ENCODE results near the gene NSD1. TPM values are rescaled to one million over a fixed set of nuclear protein-coding genes. Genes with fewer than 3 reads are reported as not detected.

The NSD1 gene
- total and polyA plus RNA-seq, 10 of the 15 experiments (the other 5 are each of a cell fraction or from before 2014, with no cell fraction given): 7.0 to 57.9 (median 30.4) TPM

DNA sequence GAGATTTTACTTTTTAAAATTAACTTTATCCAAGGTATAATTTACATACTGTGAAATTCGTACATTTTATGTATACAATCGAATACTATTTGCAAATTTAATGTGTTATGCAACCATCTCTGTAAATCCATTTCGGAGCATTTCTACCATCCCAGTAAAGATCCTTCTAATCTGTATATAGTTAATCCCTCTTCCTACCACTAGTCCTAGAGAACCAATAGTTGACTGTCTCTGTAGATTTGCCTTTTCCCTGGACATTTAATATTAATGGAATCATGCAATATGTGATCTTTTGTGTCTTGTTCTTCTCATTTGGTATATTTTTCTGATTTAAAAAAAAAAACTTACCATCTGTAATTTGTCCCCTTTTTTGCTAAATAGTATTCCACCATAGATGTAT lies 95.2 kb downstream of the NSD1 start (continued):
- TF ChIP-seq, protein P1, sequence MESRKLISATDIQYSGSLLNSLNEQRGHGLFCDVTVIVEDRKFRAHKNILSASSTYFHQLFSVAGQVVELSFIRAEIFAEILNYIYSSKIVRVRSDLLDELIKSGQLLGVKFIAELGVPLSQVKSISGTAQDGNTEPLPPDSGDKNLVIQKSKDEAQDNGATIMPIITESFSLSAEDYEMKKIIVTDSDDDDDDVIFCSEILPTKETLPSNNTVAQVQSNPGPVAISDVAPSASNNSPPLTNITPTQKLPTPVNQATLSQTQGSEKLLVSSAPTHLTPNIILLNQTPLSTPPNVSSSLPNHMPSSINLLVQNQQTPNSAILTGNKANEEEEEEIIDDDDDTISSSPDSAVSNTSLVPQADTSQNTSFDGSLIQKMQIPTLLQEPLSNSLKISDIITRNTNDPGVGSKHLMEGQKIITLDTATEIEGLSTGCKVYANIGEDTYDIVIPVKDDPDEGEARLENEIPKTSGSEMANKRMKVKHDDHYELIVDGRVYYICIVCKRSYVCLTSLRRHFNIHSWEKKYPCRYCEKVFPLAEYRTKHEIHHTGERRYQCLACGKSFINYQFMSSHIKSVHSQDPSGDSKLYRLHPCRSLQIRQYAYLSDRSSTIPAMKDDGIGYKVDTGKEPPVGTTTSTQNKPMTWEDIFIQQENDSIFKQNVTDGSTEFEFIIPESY (IDR thresholded peaks at IDR 0.05): no peak
- no peak for TF ChIP-seq HDGF (IDR thresholded peaks at IDR 0.05)

- in situ Hi-C loops (cut with MboI): no loop called here
- ChIA-PET SMC1A (ENCODE audit: uncharacterized antibody, unreplicated experiment) (interaction anchor here (0.6 to 1.1 kb wide), 3 partner anchors 52 to 102 kb away, joined by 3 to 4 read pairs (median 3); no protein-coding TSS in a partner anchor), CTCF (no interaction called here), POLR2A (interaction anchor here (1.0 kb wide), 1 partner anchor 10 kb away, joined by 3 read pairs; no protein-coding TSS in a partner anchor), RAD21 (ENCODE audit: unreplicated experiment) (no interaction called here)
- peaks cover 2 to 3% of the 10 kb centered on the region in 2 experiments; a peak in 2 of 4 replicates for H3K36me3 ChIP-seq (ENCODE audit: control insufficient read depth in 2 of 2, insufficient read depth in 2 of 2, low read length in 1 of 2)
- no peaks in the 10 kb centered on the region for H4K20me1 ChIP-seq (ENCODE audit: control insufficient read depth, insufficient read depth)
- no peak overlapping the region for H3K4me3 ChIP-seq
- TF ChIP-seq MEF2A (IDR thresholded peaks at IDR 0.05; ENCODE audit: insufficient read depth, low read depth, low read length) (no peak), SPI1 (IDR thresholded peaks at IDR 0.05; ENCODE audit: borderline replicate concordance, insufficient read depth, low read depth, low read length) (peak; percentile 11; the same call in 1 of the 2 replicates)
- no peak overlapping the region for H3K4me2 ChIP-seq (ENCODE audit: control insufficient read depth, insufficient read depth)
- H2AFZ ChIP-seq (ENCODE audit: control insufficient read depth, low read depth, low read length): no peak overlapping the region
- H3K9ac ChIP-seq (ENCODE audit: control insufficient read depth, insufficient read depth, low read length): no peak overlapping the region
- H3K27me3 ChIP-seq (replicated peaks in 1 of 2; ENCODE audit: control insufficient read depth in 2 of 2, insufficient read depth in 2 of 2, low read length in 1 of 2): no peaks in the 10 kb centered on the region
- BruUV-seq (replicated peaks): no TSS peak
- ATAC-seq (no peak), FAIRE-seq (no peak), DNase-seq (ENCODE audit: low read depth, low spot score) (no peak)
- intact Hi-C loops (cut with micrococcal nuclease; ENCODE audit: unreplicated experiment): no loop called here
- no peaks in the 10 kb centered on the region for H3K4me1 ChIP-seq (ENCODE audit: control insufficient read depth, insufficient read depth, low read length)
- H3K9me3 ChIP-seq (replicated peaks; ENCODE audit: control insufficient read depth, insufficient read depth, low read length): no peaks in the 10 kb centered on the region
- H3K27ac ChIP-seq (ENCODE audit: control insufficient read depth, insufficient read depth): no peak overlapping the region
- WGBS (ENCODE audit: insufficient coverage, insufficient replicate concordance, low lambda C conversion rate, missing lambda C conversion rate): 72% methylated on average over 6 of the region's 6 CpGs
- peaks cover 12% of the 10 kb centered on the region for H3K79me2 ChIP-seq (ENCODE audit: control insufficient read depth, insufficient read depth, low read length)
Observed at GRCh38 chr5:177230660-177231059, 97.1 kb downstream of the NSD1 start.
